ENCODE results near the gene CELF4. TPM values are rescaled to one million over a fixed set of nuclear protein-coding genes. Genes with fewer than 3 reads are reported as not detected.

Gene CELF4
- total and polyA plus RNA-seq, 2 experiments from 2014 or later, result 1.6 to 2.1 TPM

GRCh38 chr18:37489998-37490397, 75.6 kb downstream of the CELF4 start:
- Histone ChIP-seq H3K4me1 (ENCODE audit: low read depth) (no peaks in the 10 kb centered on the region), H3K9me3 (ENCODE audit: low read depth) (no peaks in the 10 kb centered on the region), H3K36me3 (no peaks in the 10 kb centered on the region), H3K27me3 (peaks cover 54% of the 10 kb centered on the region), H3K4me3 (no peak overlapping the region), H3K27ac (no peak overlapping the region)
- no peak for TF ChIP-seq CTCF (IDR thresholded peaks at IDR 0.05; ENCODE audit: low read depth, low read length)
- DNase-seq (ENCODE audit: low read depth in 1 of 2, low spot score in 1 of 2), result no peak

- Histone ChIP-seq H3K4me3 (no peak overlapping the region), H3K27me3 (peaks cover 64% of the 10 kb centered on the region), H3K9me3 (ENCODE audit: low read depth) (no peaks in the 10 kb centered on the region), H3K36me3 (no peaks in the 10 kb centered on the region), H3K27ac (no peak overlapping the region), H3K4me1 (ENCODE audit: low read depth) (no peaks in the 10 kb centered on the region)
- no peak for DNase-seq (ENCODE audit: low read depth in 1 of 2, low spot score in 1 of 2)
- no peak for TF ChIP-seq CTCF (IDR thresholded peaks at IDR 0.05; ENCODE audit: low read depth, low read length)
Observed at GRCh38 chr18:37489011-37489410, 76.6 kb downstream of the CELF4 start.

- peak in 1 of 2 donors; percentile 77 for DNase-seq (ENCODE audit: low read depth in 1 of 2, low spot score in 1 of 2)
- Histone ChIP-seq H3K27me3 (peaks cover 68% of the 10 kb centered on the region), H3K9me3 (ENCODE audit: low read depth) (no peaks in the 10 kb centered on the region), H3K27ac (no peak overlapping the region), H3K4me3 (no peak overlapping the region), H3K36me3 (no peaks in the 10 kb centered on the region), H3K4me1 (ENCODE audit: low read depth) (no peaks in the 10 kb centered on the region)
- no peak for TF ChIP-seq CTCF (IDR thresholded peaks at IDR 0.05; ENCODE audit: low read depth, low read length)
Observed at GRCh38 chr18:37487400-37487867, 78.2 kb downstream of the CELF4 start.

GRCh38 chr18:37486848-37487247, 78.8 kb downstream of the CELF4 start:
- no peak for TF ChIP-seq CTCF (IDR thresholded peaks at IDR 0.05; ENCODE audit: low read depth, low read length)
- Histone ChIP-seq H3K36me3 (no peaks in the 10 kb centered on the region), H3K27ac (no peak overlapping the region), H3K4me3 (no peak overlapping the region), H3K4me1 (ENCODE audit: low read depth) (no peaks in the 10 kb centered on the region), H3K27me3 (peaks cover 68% of the 10 kb centered on the region), H3K9me3 (ENCODE audit: low read depth) (no peaks in the 10 kb centered on the region)
- DNase-seq (ENCODE audit: low read depth in 1 of 2, low spot score in 1 of 2), result no peak

GRCh38 chr18:37484983-37485834, 80.4 kb downstream of the CELF4 start:
- DNase-seq (ENCODE audit: low read depth in 1 of 2, low spot score in 1 of 2), result peak; percentile 70 to 73
- H3K27me3 ChIP-seq, result peaks cover 60% of the 10 kb centered on the region
- no peak overlapping the region for H3K27ac ChIP-seq
- peak overlapping the region; percentile 19 for H3K4me3 ChIP-seq
- no peaks in the 10 kb centered on the region for H3K4me1 ChIP-seq (ENCODE audit: low read depth)
- H3K9me3 ChIP-seq (ENCODE audit: low read depth), result no peaks in the 10 kb centered on the region
- no peaks in the 10 kb centered on the region for H3K36me3 ChIP-seq
- peak; percentile 29 for TF ChIP-seq CTCF (IDR thresholded peaks at IDR 0.05; ENCODE audit: low read depth, low read length)
